Mammary epithelial cell (primary cell): ENCODE results near the gene WNT2B.

Experiments used
- EZH2 ChIP-seq: IDR thresholded peaks from 2 replicates; pipeline ENCODE4 v1.6.1; 2012; ENCODE audit warnings: low read length, inconsistent platforms, borderline replicate concordance
- TF ChIP-seq, protein P1 (sequence below), 2 donors: IDR thresholded peaks in 1 of 2; conservative IDR thresholded peaks in 1 of 2; 2 replicates each; pipeline ENCODE4 v1.5.1; 2011 to 2012; ENCODE audit warnings: inconsistent platforms in 2 of 2, low read length in 2 of 2, mild to moderate bottlenecking in 2 of 2, control low read depth in 1 of 2, low read depth in 1 of 2; ENCODE audit not compliant: insufficient read depth in 1 of 2; ENCODE audit errors: extremely low read depth in 1 of 2

DNA sequence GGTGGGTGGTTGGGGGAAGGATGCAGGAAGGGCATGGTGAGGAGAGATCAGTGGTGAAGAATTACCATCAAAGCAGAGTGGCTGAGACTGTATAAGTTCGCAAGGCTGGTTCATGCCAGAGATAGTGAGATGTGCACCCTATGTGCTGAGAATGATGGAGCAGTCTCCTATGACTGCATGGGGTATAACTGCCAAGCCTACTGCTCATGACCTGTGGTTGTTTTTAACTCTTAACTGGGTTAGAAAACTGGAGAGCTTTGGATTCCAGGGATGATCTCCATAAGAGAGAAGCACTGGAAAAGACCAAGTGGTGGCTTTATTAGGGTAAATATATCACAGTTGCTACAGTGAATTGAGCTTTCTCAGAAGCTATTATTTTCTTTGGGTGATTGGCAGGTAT lies 16.2 kb downstream of the WNT2B start:
- TF ChIP-seq, protein P1, sequence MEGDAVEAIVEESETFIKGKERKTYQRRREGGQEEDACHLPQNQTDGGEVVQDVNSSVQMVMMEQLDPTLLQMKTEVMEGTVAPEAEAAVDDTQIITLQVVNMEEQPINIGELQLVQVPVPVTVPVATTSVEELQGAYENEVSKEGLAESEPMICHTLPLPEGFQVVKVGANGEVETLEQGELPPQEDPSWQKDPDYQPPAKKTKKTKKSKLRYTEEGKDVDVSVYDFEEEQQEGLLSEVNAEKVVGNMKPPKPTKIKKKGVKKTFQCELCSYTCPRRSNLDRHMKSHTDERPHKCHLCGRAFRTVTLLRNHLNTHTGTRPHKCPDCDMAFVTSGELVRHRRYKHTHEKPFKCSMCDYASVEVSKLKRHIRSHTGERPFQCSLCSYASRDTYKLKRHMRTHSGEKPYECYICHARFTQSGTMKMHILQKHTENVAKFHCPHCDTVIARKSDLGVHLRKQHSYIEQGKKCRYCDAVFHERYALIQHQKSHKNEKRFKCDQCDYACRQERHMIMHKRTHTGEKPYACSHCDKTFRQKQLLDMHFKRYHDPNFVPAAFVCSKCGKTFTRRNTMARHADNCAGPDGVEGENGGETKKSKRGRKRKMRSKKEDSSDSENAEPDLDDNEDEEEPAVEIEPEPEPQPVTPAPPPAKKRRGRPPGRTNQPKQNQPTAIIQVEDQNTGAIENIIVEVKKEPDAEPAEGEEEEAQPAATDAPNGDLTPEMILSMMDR (conservative IDR thresholded peaks at IDR 0.05 in 1 of 2, IDR thresholded peaks at IDR 0.05 in 1 of 2; ENCODE audit: extremely low read depth in 1 of 2, insufficient read depth in 1 of 2, low read depth in 1 of 2, low read length in 2 of 2) = no peak
- no peak for TF ChIP-seq EZH2
